K562 (cell line): Measurements from ENCODE around the gene AFG1L. TPM values are rescaled to one million over a fixed set of nuclear protein-coding genes. Genes with fewer than 3 reads are reported as not detected.

Experiments used
- ATAC-seq: fragments of 200-7000 bp; cut with Tn5 transposase; 3 replicates; pipeline ENCODE4 v1.9.1; 2020; ENCODE audit warnings: moderate library complexity
- BruUV-seq: library from RNA; stranded (reverse); fragments of 400-500 nt; replicated peaks from 2 replicates; lab custom pipeline; 2021; lab: Mats Ljungman, UMichigan
- CTCF ChIA-PET: fragments of 300-600 bp; formaldehyde crosslinking; extraction: SDS; loops from one replicate; lab custom pipeline; 2021; ENCODE audit warnings: low intra/inter-chr PET ratio; lab: Yijun Ruan, JAX
- POLR2A ChIA-PET: fragments of 300-600, 350-650 bp; sonication (Branson Sonifier 250); formaldehyde crosslinking; extraction: SDS; loops from one replicate; lab custom pipeline; 2021; ENCODE audit warnings: antibody characterized with exemption, inconsistent platforms; lab: Yijun Ruan, JAX
- DNase-seq, 4 experiments: peaks; one replicate each; pipeline versions ENCODE4 v3.0.0 to v3.0.0-alpha.2; 2011 to 2018; ENCODE audit warnings: low spot score in 3 of 4, mixed read lengths in 3 of 4; ENCODE audit errors: extremely low read depth in 1 of 4
- FAIRE-seq: peaks from 2 replicates; lab custom pipeline; 2011; peaks lifted over from hg19 to GRCh38; lab: Jason Lieb, UNC
- H2AFZ ChIP-seq: 2 replicates; pipeline ENCODE4 v1.6.0; 2011; ENCODE audit warnings: low read depth, low read length, control low read depth, inconsistent platforms
- H3K27ac ChIP-seq: fragments of 200-600 bp; 3 replicates; pipeline ENCODE4 v1.8.0; 2011; ENCODE audit warnings: low read depth, mild to moderate bottlenecking, control low read depth, inconsistent platforms, low read length, moderate library complexity, mixed read lengths; ENCODE audit errors: extremely low read depth
- H3K27me3 ChIP-seq, 2 experiments: fragments of 300-600 bp in 1 of 2; 2 replicates in 1 of 2; 3 replicates in 1 of 2; pipeline versions ENCODE4 v1.6.0 to v1.8.0; 2011; ENCODE audit warnings: inconsistent platforms in 2 of 2, low read length in 2 of 2, mild to moderate bottlenecking in 1 of 2, mixed read lengths in 1 of 2, moderate library complexity in 1 of 2; ENCODE audit not compliant: control insufficient read depth in 2 of 2, insufficient read depth in 2 of 2
- H3K36me3 ChIP-seq: fragments of 300-600 bp; 3 replicates; pipeline ENCODE4 v1.8.0; 2011; ENCODE audit warnings: mild to moderate bottlenecking, low read length, inconsistent platforms; ENCODE audit not compliant: control insufficient read depth, insufficient read depth
- H3K4me1 ChIP-seq, 2 experiments: fragments of 200-600 bp in 1 of 2; replicated peaks in 1 of 2; 2 replicates in 1 of 2; 3 replicates in 1 of 2; pipeline versions ENCODE4 v1.5.1 to v1.8.0; 2011; ENCODE audit warnings: inconsistent platforms in 2 of 2, low read length in 2 of 2, mild to moderate bottlenecking in 1 of 2, mixed read lengths in 1 of 2, moderate library complexity in 1 of 2; ENCODE audit not compliant: control insufficient read depth in 2 of 2, insufficient read depth in 2 of 2
- H3K4me2 ChIP-seq: 2 replicates; pipeline ENCODE4 v1.6.1; 2011; ENCODE audit warnings: low read length, control low read depth, inconsistent platforms, mixed read lengths; ENCODE audit not compliant: insufficient read depth
- H3K4me3 ChIP-seq: fragments of 200-600 bp; sonication (generic), shearing (Covaris generic); 2 replicates; pipeline ENCODE4 v1.5.1; 2016; ENCODE audit warnings: control low read depth, inconsistent platforms
- H3K79me2 ChIP-seq: fragments of 200-600 bp; 3 replicates; pipeline ENCODE4 v1.8.0; 2011; ENCODE audit warnings: low read length, inconsistent platforms; ENCODE audit not compliant: control insufficient read depth, insufficient read depth
- H3K9ac ChIP-seq, 2 experiments: 2 replicates each; pipeline versions ENCODE4 v1.6.0 to v1.6.1; 2011; ENCODE audit warnings: low read depth in 2 of 2, low read length in 2 of 2, control low read depth in 1 of 2, inconsistent platforms in 1 of 2, mild to moderate bottlenecking in 1 of 2, mixed read lengths in 1 of 2; ENCODE audit not compliant: insufficient read depth in 1 of 2
- H3K9me1 ChIP-seq: one replicate; pipeline ENCODE4 v1.6.0; 2011; ENCODE audit warnings: inconsistent platforms, mild to moderate bottlenecking, low read length, moderate library complexity; ENCODE audit not compliant: control insufficient read depth, insufficient read depth
- H3K9me3 ChIP-seq: replicated peaks from 2 replicates; pipeline ENCODE4 v1.5.1; 2011; ENCODE audit warnings: low read depth, low read length, inconsistent platforms; ENCODE audit not compliant: control insufficient read depth, insufficient read depth
- H4K20me1 ChIP-seq: replicated peaks from 2 replicates; pipeline ENCODE4 v1.6.1; 2011; ENCODE audit warnings: low read length, inconsistent platforms, mixed read lengths; ENCODE audit not compliant: control insufficient read depth, insufficient read depth
- POLR2G ChIP-seq: fragments of 200-400 bp; formaldehyde crosslinking; IDR thresholded peaks from 2 replicates; pipeline ENCODE4 v1.6.1; 2017; ENCODE audit warnings: low read depth, mild to moderate bottlenecking, antibody characterized with exemption, low read length, moderate library complexity
- TBP ChIP-seq: optimal IDR thresholded peaks from 2 replicates; pipeline ENCODE3; 2011; ENCODE audit warnings: low read depth, low read length, improper control_type of control experiment
- THRAP3 ChIP-seq: fragments of 450-650 bp; IDR thresholded peaks from 2 replicates; pipeline ENCODE4 v1.6.1; 2016; ENCODE audit warnings: mild to moderate bottlenecking, inconsistent platforms, borderline replicate concordance
- TSC22D4 ChIP-seq: fragments of 450-650 bp; IDR thresholded peaks from 2 replicates; pipeline ENCODE4 v1.6.1; 2016; ENCODE audit warnings: missing genetic modification characterization, missing biosample characterization, control low read depth
- ZNF253 ChIP-seq: fragments of 250-450 bp; sonication (Bioruptor Pico); conservative IDR thresholded peaks from 2 replicates; pipeline ENCODE4 v1.6.1; 2021; ENCODE audit warnings: mild to moderate bottlenecking
- ZNF76 ChIP-seq: fragments of 250-450 bp; sonication (Bioruptor Pico); IDR thresholded peaks from 2 replicates; pipeline ENCODE4 v1.4.0; 2020; ENCODE audit warnings: mild to moderate bottlenecking, moderate library complexity, borderline replicate concordance
- WGBS: fragments of 100-300 bp; shearing (Covaris generic); methylation state at CpG from one replicate; pipeline ENCODE4 v1.1.6; 2016; ENCODE audit warnings: low coverage, mixed read lengths; ENCODE audit not compliant: insufficient coverage; ENCODE audit errors: missing lambda C conversion rate; 5-methylcytosine and 5-hydroxymethylcytosine counted together
- in situ Hi-C: fragments of 300-500 bp; cut with MboI; formaldehyde crosslinking; loops from 4 replicates; pipeline ENCODE4 v1.15.0; 2018; ENCODE audit warnings: inconsistent platforms, mixed read lengths
- intact Hi-C: fragments of 100-400 bp; cut with micrococcal nuclease; formaldehyde crosslinking; loops from 2 replicates; pipeline ENCODE4 v1.14.2; 2022
- polyA plus RNA-seq, 8 experiments: library from polyadenylated mRNA; depleted of rRNA in 4 of 8; stranded (reverse) in 5 of 8; unstranded in 3 of 8; fragments of >200 nt; fragmentation: Nextera tagmentation in 2 of 8; fragmentation: Illumina TruSeq in 1 of 8; extraction: Ambion mirVana in 2 of 8; extraction: Trizol in 1 of 8; gene quantifications; 2 replicates each; pipeline versions ENCODE4 v1.2.1 to v1.2.3, GENCODE V29; 2011 to 2014; ENCODE audit warnings: inconsistent platforms in 1 of 8, missing spikeins in 1 of 8
- total RNA-seq, 7 experiments: library from RNA; depleted of rRNA in 6 of 7; stranded (reverse); fragments of >200 nt in 6 of 7; fragmentation: Illumina TruSeq in 2 of 7; extraction: Trizol in 2 of 7; gene quantifications; 2 replicates each; pipeline versions ENCODE4 v1.2.1 to v1.2.3, GENCODE V29; 2011 to 2021; ENCODE audit warnings: low replicate concordance in 1 of 7
- TF ChIP-seq, protein P1 (sequence below): fragments of 200-600 bp; sonication (generic); IDR thresholded peaks from one replicate; pipeline ENCODE4 v1.6.1; 2012; ENCODE audit warnings: mild to moderate bottlenecking, low read depth, low read length, inconsistent platforms

The AFG1L gene
- total and polyA plus RNA-seq, 9 of the 15 experiments (the other 6 are each of a cell fraction or from before 2014, with no cell fraction given) = 2.2 to 15.5 (median 5.8) TPM

DNA sequence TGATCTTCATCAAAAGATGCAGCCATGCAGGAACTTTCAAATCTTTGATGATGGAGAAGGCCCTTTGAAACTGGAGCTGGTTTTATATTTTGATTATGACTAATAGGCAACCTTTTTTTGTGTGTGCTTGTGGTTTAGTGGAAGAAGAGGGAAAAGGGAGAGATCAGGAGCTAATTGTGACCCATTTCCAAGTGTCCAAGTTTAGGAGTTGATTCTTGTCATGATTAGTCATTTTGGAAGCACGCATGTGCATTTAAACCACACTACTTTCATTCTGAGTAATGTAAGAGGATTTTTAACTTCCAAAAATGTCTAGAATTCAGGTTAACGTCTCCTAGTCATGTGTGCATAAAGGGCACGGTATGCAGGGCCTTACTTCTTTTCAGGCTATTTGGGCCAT is 269.3 kb downstream of the AFG1L start (continued):
- no peak for TF ChIP-seq THRAP3

DNA sequence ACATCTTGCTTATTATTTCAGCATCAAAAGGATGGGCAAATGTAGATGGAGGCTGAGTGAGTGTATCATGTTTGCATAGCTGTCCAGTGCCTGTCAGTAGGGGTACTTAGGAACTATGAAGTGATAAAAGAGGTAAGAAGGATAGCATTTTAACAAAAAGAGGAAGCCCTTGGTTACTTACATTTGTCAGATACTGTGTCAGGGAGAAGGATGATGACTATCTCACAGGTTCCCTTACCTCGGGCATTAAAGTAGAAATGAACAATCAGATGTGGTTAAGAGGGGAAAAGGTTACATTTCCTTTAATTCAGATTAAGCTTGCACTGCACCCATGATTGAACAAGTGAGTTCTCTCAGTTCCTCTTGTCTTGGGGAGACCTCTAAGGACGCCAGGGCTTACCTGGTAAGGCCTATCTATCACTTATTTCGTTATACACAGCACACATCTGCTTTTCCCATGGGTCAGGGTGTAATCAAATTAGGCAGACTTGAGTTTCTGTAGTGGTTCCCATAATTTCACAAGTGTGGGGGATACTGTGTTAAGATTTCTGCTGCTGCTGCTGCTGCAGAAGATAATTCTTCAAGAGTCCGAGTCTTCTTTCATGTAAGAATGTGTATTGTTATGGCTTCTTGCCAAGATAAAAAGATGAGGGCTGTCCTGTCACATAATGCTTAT is 270.4 kb downstream of the AFG1L start:
- no peak overlapping the region for H3K9ac ChIP-seq
- H3K4me1 ChIP-seq = peaks cover 24 to 35% of the 10 kb centered on the region in 2 experiments
- peaks cover 22% of the 10 kb centered on the region for H4K20me1 ChIP-seq
- no peak overlapping the region for H2AFZ ChIP-seq
- no peaks in the 10 kb centered on the region for H3K27me3 ChIP-seq
- intact Hi-C loops = no loop called here
- H3K27ac ChIP-seq = peak overlapping the region; percentile 8; the same call in 1 of the 3 replicates
- no peaks in the 10 kb centered on the region for H3K9me3 ChIP-seq
- no TSS peak for BruUV-seq
- ChIA-PET CTCF (no interaction called here), POLR2A (interaction anchor here (2.1 kb wide), 1 partner anchor 14 kb away, joined by 6 read pairs; no protein-coding TSS in a partner anchor)
- peaks cover 38% of the 10 kb centered on the region for H3K79me2 ChIP-seq
- in situ Hi-C loops = no loop called here
- H3K4me3 ChIP-seq = no peak overlapping the region
- H3K4me2 ChIP-seq = no peak overlapping the region; the same call in 1 of the 2 replicates
- ATAC-seq (no peak), DNase-seq (peak in 2 of 4 experiments; percentile 36 to 70), FAIRE-seq (peak; percentile 29)
- H3K9me1 ChIP-seq = no peaks in the 10 kb centered on the region
- H3K36me3 ChIP-seq = peaks cover 25% of the 10 kb centered on the region; the same call in 2 of the 3 replicates
- WGBS = 1% methylated on average over 4 of the region's 4 CpGs
- TF ChIP-seq ZNF76 (CRISPR knock-in tag) (no peak), POLR2G (no peak), ZNF253 (CRISPR knock-in tag) (no peak), TBP (no peak), TSC22D4 (tag) (no peak)
- TF ChIP-seq, protein P1, sequence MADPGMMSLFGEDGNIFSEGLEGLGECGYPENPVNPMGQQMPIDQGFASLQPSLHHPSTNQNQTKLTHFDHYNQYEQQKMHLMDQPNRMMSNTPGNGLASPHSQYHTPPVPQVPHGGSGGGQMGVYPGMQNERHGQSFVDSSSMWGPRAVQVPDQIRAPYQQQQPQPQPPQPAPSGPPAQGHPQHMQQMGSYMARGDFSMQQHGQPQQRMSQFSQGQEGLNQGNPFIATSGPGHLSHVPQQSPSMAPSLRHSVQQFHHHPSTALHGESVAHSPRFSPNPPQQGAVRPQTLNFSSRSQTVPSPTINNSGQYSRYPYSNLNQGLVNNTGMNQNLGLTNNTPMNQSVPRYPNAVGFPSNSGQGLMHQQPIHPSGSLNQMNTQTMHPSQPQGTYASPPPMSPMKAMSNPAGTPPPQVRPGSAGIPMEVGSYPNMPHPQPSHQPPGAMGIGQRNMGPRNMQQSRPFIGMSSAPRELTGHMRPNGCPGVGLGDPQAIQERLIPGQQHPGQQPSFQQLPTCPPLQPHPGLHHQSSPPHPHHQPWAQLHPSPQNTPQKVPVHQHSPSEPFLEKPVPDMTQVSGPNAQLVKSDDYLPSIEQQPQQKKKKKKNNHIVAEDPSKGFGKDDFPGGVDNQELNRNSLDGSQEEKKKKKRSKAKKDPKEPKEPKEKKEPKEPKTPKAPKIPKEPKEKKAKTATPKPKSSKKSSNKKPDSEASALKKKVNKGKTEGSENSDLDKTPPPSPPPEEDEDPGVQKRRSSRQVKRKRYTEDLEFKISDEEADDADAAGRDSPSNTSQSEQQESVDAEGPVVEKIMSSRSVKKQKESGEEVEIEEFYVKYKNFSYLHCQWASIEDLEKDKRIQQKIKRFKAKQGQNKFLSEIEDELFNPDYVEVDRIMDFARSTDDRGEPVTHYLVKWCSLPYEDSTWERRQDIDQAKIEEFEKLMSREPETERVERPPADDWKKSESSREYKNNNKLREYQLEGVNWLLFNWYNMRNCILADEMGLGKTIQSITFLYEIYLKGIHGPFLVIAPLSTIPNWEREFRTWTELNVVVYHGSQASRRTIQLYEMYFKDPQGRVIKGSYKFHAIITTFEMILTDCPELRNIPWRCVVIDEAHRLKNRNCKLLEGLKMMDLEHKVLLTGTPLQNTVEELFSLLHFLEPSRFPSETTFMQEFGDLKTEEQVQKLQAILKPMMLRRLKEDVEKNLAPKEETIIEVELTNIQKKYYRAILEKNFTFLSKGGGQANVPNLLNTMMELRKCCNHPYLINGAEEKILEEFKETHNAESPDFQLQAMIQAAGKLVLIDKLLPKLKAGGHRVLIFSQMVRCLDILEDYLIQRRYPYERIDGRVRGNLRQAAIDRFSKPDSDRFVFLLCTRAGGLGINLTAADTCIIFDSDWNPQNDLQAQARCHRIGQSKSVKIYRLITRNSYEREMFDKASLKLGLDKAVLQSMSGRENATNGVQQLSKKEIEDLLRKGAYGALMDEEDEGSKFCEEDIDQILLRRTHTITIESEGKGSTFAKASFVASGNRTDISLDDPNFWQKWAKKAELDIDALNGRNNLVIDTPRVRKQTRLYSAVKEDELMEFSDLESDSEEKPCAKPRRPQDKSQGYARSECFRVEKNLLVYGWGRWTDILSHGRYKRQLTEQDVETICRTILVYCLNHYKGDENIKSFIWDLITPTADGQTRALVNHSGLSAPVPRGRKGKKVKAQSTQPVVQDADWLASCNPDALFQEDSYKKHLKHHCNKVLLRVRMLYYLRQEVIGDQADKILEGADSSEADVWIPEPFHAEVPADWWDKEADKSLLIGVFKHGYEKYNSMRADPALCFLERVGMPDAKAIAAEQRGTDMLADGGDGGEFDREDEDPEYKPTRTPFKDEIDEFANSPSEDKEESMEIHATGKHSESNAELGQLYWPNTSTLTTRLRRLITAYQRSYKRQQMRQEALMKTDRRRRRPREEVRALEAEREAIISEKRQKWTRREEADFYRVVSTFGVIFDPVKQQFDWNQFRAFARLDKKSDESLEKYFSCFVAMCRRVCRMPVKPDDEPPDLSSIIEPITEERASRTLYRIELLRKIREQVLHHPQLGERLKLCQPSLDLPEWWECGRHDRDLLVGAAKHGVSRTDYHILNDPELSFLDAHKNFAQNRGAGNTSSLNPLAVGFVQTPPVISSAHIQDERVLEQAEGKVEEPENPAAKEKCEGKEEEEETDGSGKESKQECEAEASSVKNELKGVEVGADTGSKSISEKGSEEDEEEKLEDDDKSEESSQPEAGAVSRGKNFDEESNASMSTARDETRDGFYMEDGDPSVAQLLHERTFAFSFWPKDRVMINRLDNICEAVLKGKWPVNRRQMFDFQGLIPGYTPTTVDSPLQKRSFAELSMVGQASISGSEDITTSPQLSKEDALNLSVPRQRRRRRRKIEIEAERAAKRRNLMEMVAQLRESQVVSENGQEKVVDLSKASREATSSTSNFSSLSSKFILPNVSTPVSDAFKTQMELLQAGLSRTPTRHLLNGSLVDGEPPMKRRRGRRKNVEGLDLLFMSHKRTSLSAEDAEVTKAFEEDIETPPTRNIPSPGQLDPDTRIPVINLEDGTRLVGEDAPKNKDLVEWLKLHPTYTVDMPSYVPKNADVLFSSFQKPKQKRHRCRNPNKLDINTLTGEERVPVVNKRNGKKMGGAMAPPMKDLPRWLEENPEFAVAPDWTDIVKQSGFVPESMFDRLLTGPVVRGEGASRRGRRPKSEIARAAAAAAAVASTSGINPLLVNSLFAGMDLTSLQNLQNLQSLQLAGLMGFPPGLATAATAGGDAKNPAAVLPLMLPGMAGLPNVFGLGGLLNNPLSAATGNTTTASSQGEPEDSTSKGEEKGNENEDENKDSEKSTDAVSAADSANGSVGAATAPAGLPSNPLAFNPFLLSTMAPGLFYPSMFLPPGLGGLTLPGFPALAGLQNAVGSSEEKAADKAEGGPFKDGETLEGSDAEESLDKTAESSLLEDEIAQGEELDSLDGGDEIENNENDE = no peak
